GM12878 (cell line): ENCODE data around the gene CCDC6.

Source experiments
- NFYA ChIP-seq: IDR thresholded peaks from 2 replicates; pipeline ENCODE4 v1.6.1; 2011; ENCODE audit warnings: low read depth, mild to moderate bottlenecking, low read length, improper control_type of control experiment, borderline replicate concordance
- POLR2A ChIP-seq: IDR thresholded peaks from 2 replicates; pipeline ENCODE4 v1.6.1; 2011; ENCODE audit warnings: low read depth, mild to moderate bottlenecking, low read length
- TF ChIP-seq, protein P1 (sequence below), 3 experiments: IDR thresholded peaks in 2 of 3; conservative IDR thresholded peaks in 1 of 3; 2 replicates each; pipeline ENCODE4 v1.5.1; 2011; ENCODE audit warnings: low read depth in 3 of 3, low read length in 3 of 3, mild to moderate bottlenecking in 3 of 3, control low read depth in 2 of 3, moderate library complexity in 2 of 3, inconsistent platforms in 1 of 3, mixed read lengths in 1 of 3; ENCODE audit not compliant: control insufficient read depth in 2 of 3, insufficient read depth in 1 of 3; ENCODE audit errors: extremely low read depth in 1 of 3
- TF ChIP-seq, protein P2 (sequence below): IDR thresholded peaks from 2 replicates; pipeline ENCODE4 v1.6.1; 2011; ENCODE audit warnings: borderline replicate concordance, low read depth, mild to moderate bottlenecking, moderate library complexity, mixed read lengths, low read length; ENCODE audit not compliant: insufficient read depth; ENCODE audit errors: extremely low read length
- TF ChIP-seq, protein P3 (sequence below): IDR thresholded peaks from 2 replicates; pipeline ENCODE4 v1.6.1; 2012; ENCODE audit warnings: low read depth, low read length, improper control_type of control experiment

DNA sequence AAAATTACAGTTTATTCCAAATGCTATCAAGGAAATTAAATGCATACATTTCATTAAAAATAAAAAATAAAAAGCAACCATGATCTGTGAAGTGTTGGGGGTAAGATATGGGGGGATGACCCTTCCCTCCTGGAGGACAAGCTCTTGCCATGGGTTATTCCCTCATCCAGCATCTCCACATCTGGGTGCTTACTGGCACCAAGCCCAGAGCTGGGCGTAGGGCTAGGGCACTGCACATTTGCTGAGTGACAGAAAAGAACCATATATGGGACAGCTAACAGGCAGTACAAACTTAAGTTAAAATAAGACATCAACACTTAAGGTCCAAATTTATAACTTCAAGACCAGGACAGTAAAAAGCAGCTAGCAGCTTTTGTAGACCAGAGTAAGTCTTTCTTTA lies 10.2 kb downstream of the CCDC6 start:
- TF ChIP-seq, protein P1, sequence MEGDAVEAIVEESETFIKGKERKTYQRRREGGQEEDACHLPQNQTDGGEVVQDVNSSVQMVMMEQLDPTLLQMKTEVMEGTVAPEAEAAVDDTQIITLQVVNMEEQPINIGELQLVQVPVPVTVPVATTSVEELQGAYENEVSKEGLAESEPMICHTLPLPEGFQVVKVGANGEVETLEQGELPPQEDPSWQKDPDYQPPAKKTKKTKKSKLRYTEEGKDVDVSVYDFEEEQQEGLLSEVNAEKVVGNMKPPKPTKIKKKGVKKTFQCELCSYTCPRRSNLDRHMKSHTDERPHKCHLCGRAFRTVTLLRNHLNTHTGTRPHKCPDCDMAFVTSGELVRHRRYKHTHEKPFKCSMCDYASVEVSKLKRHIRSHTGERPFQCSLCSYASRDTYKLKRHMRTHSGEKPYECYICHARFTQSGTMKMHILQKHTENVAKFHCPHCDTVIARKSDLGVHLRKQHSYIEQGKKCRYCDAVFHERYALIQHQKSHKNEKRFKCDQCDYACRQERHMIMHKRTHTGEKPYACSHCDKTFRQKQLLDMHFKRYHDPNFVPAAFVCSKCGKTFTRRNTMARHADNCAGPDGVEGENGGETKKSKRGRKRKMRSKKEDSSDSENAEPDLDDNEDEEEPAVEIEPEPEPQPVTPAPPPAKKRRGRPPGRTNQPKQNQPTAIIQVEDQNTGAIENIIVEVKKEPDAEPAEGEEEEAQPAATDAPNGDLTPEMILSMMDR (IDR thresholded peaks at IDR 0.05 in 2 of 3, conservative IDR thresholded peaks at IDR 0.05 in 1 of 3; ENCODE audit: control insufficient read depth in 2 of 3, extremely low read depth in 1 of 3, insufficient read depth in 1 of 3, low read depth in 3 of 3, low read length in 3 of 3), result no peak
- TF ChIP-seq, protein P2, sequence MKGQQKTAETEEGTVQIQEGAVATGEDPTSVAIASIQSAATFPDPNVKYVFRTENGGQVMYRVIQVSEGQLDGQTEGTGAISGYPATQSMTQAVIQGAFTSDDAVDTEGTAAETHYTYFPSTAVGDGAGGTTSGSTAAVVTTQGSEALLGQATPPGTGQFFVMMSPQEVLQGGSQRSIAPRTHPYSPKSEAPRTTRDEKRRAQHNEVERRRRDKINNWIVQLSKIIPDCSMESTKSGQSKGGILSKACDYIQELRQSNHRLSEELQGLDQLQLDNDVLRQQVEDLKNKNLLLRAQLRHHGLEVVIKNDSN, result no peak
- TF ChIP-seq POLR2A, result no peak
- no peak for TF ChIP-seq NFYA
- TF ChIP-seq, protein P3, sequence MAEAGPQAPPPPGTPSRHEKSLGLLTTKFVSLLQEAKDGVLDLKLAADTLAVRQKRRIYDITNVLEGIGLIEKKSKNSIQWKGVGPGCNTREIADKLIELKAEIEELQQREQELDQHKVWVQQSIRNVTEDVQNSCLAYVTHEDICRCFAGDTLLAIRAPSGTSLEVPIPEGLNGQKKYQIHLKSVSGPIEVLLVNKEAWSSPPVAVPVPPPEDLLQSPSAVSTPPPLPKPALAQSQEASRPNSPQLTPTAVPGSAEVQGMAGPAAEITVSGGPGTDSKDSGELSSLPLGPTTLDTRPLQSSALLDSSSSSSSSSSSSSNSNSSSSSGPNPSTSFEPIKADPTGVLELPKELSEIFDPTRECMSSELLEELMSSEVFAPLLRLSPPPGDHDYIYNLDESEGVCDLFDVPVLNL, result no peak
